ENCODE results near the gene DDX25. TPM values are rescaled to one million over a fixed set of nuclear protein-coding genes. Genes with fewer than 3 reads are reported as not detected.

The DDX25 gene
- total and polyA plus RNA-seq, 2 of the 8 experiments (the other 6 are each of a cell fraction or from before 2014, with no cell fraction given) = 17.6 to 17.9 TPM

- TF ChIP-seq MAFK (IDR thresholded peaks at IDR 0.05; ENCODE audit: low read depth, low read length) (no peak), MAX (IDR thresholded peaks at IDR 0.05) (peak; percentile 100), RXRA (IDR thresholded peaks at IDR 0.05; ENCODE audit: insufficient read depth, low read depth, low read length) (no peak), SIX5 (IDR thresholded peaks at IDR 0.05; ENCODE audit: low read depth, low read length) (no peak), SRF (IDR thresholded peaks at IDR 0.05; ENCODE audit: low read depth, low read length) (no peak), HDAC2 (IDR thresholded peaks at IDR 0.05; ENCODE audit: borderline replicate concordance in 1 of 2, low read depth in 2 of 2, low read length in 2 of 2) (0 out of 4 replicates have a peak, but pooled peaks of 1 of the 2 experiments have one; percentile 78), SIRT6 (IDR thresholded peaks at IDR 0.05; ENCODE audit: low read length) (no peak), CBX5 (IDR thresholded peaks at IDR 0.05; ENCODE audit: low read depth, low read length) (no peak), JUND (IDR thresholded peaks at IDR 0.05; ENCODE audit: low read length) (no peak), JUN (IDR thresholded peaks at IDR 0.05; ENCODE audit: low read depth, low read length) (no peak), NRF1 (IDR thresholded peaks at IDR 0.05; ENCODE audit: low read depth, low read length) (peak; percentile 55), EGR1 (IDR thresholded peaks at IDR 0.05; ENCODE audit: borderline replicate concordance, low read depth, low read length) (no peak), CREB1 (IDR thresholded peaks at IDR 0.05) (peak; percentile 74), TEAD4 (IDR thresholded peaks at IDR 0.05; ENCODE audit: low read depth, low read length) (no peak), SUZ12 (IDR thresholded peaks at IDR 0.05; ENCODE audit: low read length) (0 out of 2 replicates have a peak, but pooled peaks have one; percentile 6), BRCA1 (IDR thresholded peaks at IDR 0.05; ENCODE audit: low read depth, low read length) (no peak), RAD21 (IDR thresholded peaks at IDR 0.05 in 1 of 2, conservative IDR thresholded peaks at IDR 0.05 in 1 of 2; ENCODE audit: low read depth in 2 of 2, low read length in 2 of 2) (no peak), YY1 (IDR thresholded peaks at IDR 0.05; ENCODE audit: low read depth, low read length) (peak; percentile 90), CEBPB (IDR thresholded peaks at IDR 0.05; ENCODE audit: low read depth, low read length) (no peak), CHD1 (IDR thresholded peaks at IDR 0.05; ENCODE audit: low read depth, low read length) (no peak)
These were observed at the start of gene DDX25 (continued) for GRCh38 chr11:125903711-125904659.
